ENCODE results near the gene KSR2.
"Not testable (repeated sequence)": the region's sequence is repeated elsewhere in the genome, so short reads cannot be mapped to it uniquely, and the experiment has no call there.

Gene KSR2

GRCh38 chr12:117857632-117858612 is 110.9 kb downstream of the KSR2 start:
- DNase-seq (ENCODE audit: low read depth in 2 of 2), result peak; percentile 23 to 37

DNA sequence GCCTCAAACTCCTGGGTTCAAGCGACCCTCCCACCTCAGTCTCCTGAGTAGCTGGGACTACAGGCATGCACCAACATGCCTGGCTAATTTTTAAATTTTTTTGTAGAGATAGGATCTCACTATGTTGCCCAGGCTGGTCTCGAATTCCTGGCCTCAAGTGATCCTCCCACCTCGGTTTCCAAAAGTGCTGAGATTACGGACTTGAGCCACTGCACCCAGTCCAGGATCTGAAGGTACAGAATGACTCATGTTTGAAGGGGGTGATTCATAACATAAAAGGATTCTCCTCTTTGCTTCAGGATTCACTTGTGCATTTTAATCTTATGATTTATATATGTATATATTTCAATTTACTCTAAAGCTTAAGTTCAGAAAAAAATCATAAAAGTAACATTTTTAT is 111.7 kb downstream of the KSR2 start:
- DNase-seq (ENCODE audit: low read depth in 2 of 2), result not testable (repeated sequence)

DNA sequence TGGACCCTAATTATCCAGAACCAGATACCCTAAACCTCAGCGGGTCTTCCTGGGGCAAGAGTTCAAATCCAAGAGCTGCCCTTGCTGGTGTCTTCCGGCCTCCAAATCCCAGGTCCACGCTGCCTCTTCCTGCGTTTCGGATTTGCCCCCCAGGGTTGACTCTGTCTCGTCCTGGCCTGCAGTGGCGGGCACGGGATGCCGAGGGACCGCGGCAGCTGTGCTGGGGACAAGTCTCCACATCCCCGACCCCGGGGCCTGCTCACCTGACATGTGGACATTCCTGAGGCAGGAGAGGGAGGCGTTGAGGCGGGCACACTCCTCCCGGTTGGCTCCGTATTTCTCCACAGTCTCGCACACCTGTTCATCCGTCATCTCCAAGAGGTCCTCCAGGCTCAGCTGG is 113.6 kb downstream of the KSR2 start:
- no peak for DNase-seq (ENCODE audit: low read depth in 2 of 2)

DNA sequence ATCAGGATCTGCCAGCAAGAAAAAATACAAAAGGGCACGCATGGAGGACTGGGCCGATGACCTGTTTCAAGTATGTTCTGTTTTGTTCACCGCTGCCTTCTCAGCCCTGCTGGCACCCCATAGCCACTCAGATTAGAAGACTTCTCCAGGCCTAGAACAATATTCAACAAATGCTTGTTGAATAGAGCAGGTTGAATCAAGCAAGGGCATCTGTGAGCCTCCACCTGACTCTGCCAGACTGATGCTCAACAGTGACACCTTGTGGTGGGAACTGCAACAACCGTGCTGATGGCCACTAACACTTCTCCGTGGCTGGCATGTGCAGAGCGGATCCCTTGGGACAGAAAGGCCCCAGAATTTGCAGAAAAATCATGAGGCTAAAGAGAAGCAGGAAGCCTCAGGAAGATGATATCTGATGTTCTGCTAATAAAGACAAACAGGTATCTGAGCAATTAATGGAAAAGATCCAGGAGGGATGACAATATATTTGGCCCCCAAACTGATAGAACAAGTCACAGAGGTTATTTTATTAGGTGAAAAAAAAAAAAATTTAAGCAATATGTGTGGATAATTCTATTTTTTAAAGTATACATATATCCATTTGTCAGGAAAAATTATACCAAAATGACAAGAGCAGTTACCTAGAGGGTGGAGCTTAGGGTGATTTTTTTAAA is 114.3 kb downstream of the KSR2 start:
- peak; percentile 12 to 23 for DNase-seq (ENCODE audit: low read depth in 2 of 2)

- DNase-seq (ENCODE audit: low read depth in 2 of 2), result no peak
Observed at GRCh38 chr12:117853600-117853999, 115.2 kb downstream of the KSR2 start.

DNA sequence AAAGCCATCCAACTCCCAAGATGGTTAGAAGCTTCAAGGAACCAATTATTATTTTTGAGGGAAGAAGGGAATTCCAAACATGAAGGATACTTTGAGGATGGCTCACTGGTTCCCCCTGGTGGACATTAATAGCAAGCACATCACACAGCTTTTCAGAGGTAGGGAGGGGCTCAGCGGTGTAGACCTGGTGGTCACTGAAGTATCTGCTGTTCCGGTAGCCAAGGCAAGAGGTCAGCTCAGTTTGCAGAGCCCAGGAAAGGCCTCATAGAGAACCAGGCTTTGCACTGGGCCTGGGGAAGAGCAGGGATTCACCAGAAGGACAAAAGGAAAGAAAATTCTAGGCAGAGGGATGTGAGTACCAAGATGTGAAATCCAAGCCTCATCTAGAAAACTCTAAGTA is 118.7 kb downstream of the KSR2 start:
- no peak for DNase-seq (ENCODE audit: low read depth in 2 of 2)

- DNase-seq (ENCODE audit: low read depth in 2 of 2), result no peak
Observed at GRCh38 chr12:117847371-117847770, 121.4 kb downstream of the KSR2 start.

DNA sequence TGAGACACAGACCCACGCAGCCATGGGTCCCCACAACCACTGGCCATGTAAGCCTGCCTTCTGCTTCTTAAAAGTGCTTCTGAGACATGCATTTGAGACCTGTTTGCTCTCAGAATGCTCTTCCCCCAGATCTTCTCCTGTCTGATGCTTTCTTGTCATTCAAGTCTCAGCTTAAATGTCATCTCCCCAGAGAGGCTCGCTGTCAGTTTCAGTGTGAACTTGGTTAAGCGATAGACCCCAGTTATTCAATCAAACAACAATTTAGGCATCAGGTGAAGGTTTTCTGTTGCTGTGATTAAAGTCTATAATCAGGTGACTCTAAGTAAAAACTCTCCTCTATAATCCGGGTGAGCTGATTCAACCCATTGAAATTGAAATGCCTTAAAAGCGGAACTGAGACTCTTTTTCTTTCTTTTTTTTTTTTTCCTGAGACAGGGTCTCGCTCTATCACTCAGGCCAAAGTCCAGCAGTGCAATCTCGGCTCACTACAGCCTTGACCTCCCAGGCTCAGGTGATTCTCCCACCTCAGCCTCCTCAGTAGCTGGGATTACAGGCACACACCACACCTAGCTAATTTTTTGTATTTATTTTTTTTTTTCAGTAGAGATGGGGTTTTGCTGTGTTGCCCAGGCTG is 123.4 kb downstream of the KSR2 start:
- DNase-seq (ENCODE audit: low read depth in 2 of 2), result no peak

DNA sequence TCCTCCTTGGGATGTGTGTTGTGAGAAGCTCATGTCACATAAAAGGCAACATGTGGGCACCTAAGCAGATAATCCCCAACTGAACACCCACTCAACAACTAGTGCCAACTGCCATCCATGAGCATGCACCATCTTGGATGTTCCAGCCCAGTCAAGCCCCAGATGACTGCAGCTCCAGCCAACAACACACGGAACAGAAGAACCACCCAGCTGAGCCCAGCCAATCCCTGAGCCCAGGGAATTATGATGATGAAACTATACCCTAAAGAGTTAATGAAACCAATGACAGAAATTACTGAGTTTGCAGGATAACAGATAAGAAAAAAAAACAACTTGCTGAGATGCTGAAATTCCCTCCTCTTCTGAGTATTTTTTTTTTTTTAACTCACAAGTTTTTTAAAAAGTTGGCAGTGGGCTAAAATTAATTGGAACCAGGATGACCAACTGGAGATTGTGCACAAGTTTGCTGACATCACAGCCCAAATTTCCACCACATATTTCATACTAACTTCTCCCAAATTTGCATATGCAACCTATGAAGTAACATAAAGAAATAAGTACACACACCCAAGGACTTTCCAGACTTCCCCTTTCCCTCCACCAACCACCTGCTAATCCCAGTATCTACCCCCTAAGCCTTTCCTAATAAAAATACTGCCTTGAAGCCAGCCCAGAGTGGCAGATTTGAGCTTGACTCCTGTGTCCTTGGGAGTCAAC is 124.5 kb downstream of the KSR2 start:
- DNase-seq (ENCODE audit: low read depth in 2 of 2), result no peak

- no peak for DNase-seq (ENCODE audit: low read depth in 2 of 2)
Observed at GRCh38 chr12:117842630-117843029, 126.2 kb downstream of the KSR2 start.

GRCh38 chr12:117842220-117842619 is 126.6 kb downstream of the KSR2 start:
- DNase-seq (ENCODE audit: low read depth in 2 of 2), result no peak

DNA sequence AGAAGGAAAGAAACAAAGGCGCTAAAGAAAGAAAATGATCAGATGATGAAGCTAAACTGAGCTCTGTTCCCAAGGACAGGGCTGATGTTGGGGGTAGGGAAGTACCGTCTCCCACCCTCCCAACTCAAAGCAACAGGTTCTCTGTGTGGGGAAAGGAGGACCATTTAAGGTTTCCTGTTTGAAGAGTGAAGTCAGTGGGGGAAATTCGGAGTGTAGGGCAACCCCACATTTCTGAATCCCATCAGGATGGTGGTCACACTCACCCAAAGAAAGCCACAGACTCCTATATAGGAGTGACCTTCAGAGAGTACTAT is 131.1 kb downstream of the KSR2 start:
- DNase-seq (ENCODE audit: low read depth in 2 of 2), result no peak

DNA sequence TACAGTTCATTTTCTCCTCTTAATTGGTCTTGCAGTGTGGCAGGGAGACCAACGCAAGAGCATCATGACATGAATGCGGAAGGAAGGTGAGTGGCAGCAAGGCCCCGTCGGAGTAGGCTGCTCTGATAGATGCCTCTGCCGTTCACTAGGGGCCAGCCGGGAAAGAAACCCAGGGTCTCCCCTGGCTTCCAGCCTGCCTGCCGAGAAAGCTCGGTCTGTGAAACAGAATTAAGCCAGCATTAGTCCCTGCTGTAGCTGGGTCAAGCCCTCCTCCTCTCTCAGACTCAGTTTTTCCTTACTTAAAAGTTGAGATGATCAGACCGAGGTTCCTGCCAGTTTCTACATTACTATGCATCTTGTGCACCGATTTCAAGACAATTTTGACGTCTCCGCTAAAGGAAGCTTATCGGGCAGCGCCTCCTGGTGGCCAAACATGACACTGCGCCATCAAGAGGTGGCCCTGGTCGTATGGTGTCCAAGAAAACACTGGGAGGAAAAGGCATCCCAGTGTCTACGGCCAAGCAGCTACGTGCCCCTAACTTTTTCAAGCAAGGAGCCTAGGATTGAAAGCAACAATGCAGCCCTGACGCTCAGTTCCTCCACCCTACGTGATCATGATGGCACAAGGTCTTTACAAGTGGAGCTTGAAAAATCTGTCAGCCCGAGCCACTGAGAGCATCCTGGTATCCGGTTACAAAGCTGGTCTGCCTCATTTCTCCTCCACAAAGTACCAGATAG is 131.6 kb downstream of the KSR2 start:
- peak; percentile 37 to 49 for DNase-seq (ENCODE audit: low read depth in 2 of 2)

DNA sequence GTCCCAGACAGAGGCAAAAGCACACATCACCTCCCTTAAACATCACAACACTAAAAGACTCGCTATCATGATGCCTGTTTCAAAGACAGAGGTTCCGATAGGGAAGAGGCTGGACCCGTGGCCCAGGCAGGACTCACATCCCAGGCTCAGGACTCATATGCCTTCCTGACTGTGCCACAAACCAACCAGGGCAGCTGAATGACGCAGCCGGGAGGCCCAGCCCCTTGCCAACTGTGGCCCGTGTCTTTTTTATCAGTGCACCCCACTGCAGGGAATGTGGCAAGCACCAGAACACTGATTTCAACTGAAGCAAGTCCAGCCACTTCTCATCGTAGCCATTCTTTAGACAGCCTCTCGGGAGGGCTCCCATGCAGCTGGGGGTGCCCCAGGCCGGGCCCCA is 132.3 kb downstream of the KSR2 start:
- DNase-seq (ENCODE audit: low read depth in 2 of 2), result no peak

DNA sequence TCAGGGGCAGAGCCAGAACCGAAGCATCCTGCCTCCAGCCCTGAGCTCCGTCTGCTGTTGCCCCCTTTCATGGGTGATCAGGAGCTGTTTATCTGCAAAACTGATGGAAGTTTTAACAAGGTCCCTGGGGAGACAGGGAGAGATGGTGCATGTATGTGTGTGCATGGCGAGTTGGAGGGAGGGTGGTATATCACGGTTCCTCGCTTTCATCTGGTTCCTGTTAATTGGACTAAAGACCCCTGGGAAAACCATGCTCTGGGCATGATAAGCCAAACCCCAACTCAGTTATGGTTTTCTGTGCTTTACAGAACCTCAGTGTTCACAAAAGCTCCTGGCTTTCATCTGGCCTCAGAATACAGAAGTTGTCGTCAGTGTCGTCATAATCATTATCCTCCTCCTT is 133.6 kb downstream of the KSR2 start:
- DNase-seq (ENCODE audit: low read depth in 2 of 2), result no peak

GRCh38 chr12:117832459-117833457 is 136.0 kb downstream of the KSR2 start:
- no peak for DNase-seq (ENCODE audit: low read depth in 2 of 2)

DNA sequence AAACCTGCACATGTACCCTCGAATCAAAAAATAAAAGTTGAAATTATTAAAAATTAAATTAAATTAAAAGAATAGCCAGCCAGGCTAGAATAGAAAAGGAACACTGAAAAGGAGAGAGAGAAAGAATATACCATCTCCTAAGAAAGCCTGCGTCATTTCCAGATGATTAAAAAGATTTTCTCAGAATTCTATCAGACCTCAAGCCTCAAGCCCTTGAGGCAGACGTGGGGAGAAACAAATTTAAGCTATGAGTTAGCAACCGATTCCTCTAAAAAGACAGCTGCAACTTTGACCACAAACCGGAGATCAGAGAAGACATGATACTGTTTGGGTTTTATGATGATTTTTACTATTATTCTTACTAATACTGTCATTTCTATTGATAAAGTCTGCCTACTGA is 138.3 kb downstream of the KSR2 start:
- DNase-seq (ENCODE audit: low read depth in 2 of 2), result no peak

DNA sequence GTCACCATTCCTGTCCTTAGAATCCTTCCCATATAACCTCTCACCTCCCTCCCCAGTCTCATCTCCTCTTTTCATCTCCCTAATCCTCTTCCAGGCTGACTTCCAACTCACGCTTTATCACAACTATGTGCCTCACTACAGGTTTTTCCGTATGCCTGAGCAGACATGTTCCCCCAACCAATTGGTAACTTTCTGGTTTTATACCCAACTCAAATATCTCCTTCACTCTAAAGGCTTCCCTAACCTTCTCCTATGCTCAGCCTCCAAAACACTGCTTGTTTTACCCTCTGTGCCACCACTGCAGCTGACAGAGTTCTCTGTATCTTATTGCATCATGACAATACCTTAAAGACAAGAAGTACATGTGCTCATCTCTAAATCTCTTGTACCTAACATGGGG is 139.7 kb downstream of the KSR2 start:
- no peak for DNase-seq (ENCODE audit: low read depth in 2 of 2)

DNA sequence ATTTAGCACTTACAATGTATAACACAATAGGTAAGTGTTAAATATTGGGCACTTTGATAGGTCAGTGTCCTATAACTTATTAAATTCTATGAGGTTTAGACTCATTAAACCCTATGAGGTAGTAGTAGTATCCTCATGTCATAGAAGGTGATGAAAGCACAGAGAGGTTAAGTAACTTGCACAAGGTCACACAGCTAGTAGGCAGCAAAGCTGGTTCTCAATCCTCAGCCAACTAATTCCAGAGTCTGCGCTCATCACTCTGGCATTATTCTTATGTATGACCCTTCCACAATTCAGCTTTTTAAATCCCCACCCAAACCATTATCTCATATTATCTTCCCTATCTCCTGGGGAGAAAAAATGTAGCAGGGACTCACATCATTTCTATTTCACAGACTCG is 141.1 kb downstream of the KSR2 start:
- DNase-seq (ENCODE audit: low read depth in 2 of 2), result no peak

DNA sequence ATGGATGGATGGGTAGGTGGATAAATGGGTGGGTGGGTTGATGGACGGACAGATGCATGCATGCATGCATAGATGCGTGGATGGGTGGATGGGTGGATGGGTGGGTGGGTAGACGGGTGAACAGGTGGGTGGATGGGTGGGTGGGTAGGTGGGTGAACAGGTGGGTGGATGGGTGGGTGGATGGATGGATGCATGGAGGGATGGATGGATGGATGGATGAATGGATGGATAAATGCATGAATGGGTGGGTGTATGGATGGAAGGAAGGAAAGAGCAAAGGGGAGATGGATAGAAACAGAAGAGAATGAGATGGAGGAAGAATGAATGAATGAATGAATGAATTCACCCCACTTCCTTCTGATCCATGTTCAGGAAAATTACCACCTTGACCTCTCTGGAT is 143.0 kb downstream of the KSR2 start:
- no peak for DNase-seq (ENCODE audit: low read depth in 2 of 2)

Data from stimulated activated CD8-positive, alpha-beta memory T cell treated with anti-CD3 and anti-CD28 coated beads, Interleukin-15, amount 100 ng/mL, for 48 hours (primary cell).